IMR-90 (cell line): Measurements from ENCODE around the gene CDR2. TPM values are rescaled to one million over a fixed set of nuclear protein-coding genes. Genes with fewer than 3 reads are reported as not detected.

Experiments
- ATAC-seq: fragments of 200-7000 bp; cut with Tn5 transposase; 2 replicates; pipeline ENCODE4 v1.9.1; 2020; ENCODE audit warnings: low read depth, mild to moderate bottlenecking, moderate library complexity
- BruUV-seq: library from RNA; stranded (reverse); fragments of 400-500 nt; replicated peaks from 2 replicates; lab custom pipeline; 2021; lab: Mats Ljungman, UMichigan
- CTCF ChIA-PET: fragments of 300-600 bp; formaldehyde crosslinking; extraction: SDS; loops from one replicate; lab custom pipeline; 2021; ENCODE audit warnings: antibody characterized with exemption; lab: Yijun Ruan, JAX
- POLR2A ChIA-PET: fragments of 300-600 bp; sonication (Branson Sonifier 250); formaldehyde crosslinking; loops from one replicate; lab custom pipeline; 2022; ENCODE audit warnings: antibody characterized with exemption; ENCODE audit not compliant: unreplicated experiment; lab: Charles Lee
- DNase-seq: peaks from one replicate; pipeline ENCODE4 v3.0.0; 2013
- H2AFZ ChIP-seq: replicated peaks from 2 replicates; pipeline ENCODE3; 2013; ENCODE audit warnings: low read length, mild to moderate bottlenecking; ENCODE audit not compliant: poor library complexity
- H2AK5ac ChIP-seq: 2 replicates; pipeline ENCODE4 v1.6.1; 2013; ENCODE audit warnings: low read depth, low read length, inconsistent platforms
- H2AK9ac ChIP-seq: replicated peaks from 2 replicates; pipeline ENCODE3; 2013; ENCODE audit warnings: mild to moderate bottlenecking, low read depth, low read length, moderate library complexity; ENCODE audit not compliant: poor library complexity
- H2BK120ac ChIP-seq: 2 replicates; pipeline ENCODE4 v1.6.1; 2013; ENCODE audit warnings: low read depth, low read length, inconsistent platforms
- H2BK15ac ChIP-seq: 3 replicates; pipeline ENCODE4 v1.6.1; 2013; ENCODE audit warnings: low read depth, low read length, inconsistent platforms
- H2BK20ac ChIP-seq: 2 replicates; pipeline ENCODE4 v1.6.1; 2013; ENCODE audit warnings: low read depth, mild to moderate bottlenecking, inconsistent platforms, low read length, moderate library complexity
- H2BK5ac ChIP-seq: 2 replicates; pipeline ENCODE4 v1.6.1; 2013; ENCODE audit warnings: mild to moderate bottlenecking, low read depth, low read length, inconsistent platforms; ENCODE audit not compliant: poor library complexity, severe bottlenecking
- H3K14ac ChIP-seq: replicated peaks from 2 replicates; pipeline ENCODE4 v1.6.1; 2013; ENCODE audit warnings: low read depth, low read length, inconsistent platforms
- H3K18ac ChIP-seq: 2 replicates; pipeline ENCODE4 v1.6.1; 2013; ENCODE audit warnings: low read depth, low read length, control low read depth
- H3K23ac ChIP-seq: 2 replicates; pipeline ENCODE4 v1.6.1; 2013; ENCODE audit warnings: low read depth, low read length, inconsistent platforms
- H3K27ac ChIP-seq: 2 replicates; pipeline ENCODE4 v1.5.1; 2013; ENCODE audit warnings: mild to moderate bottlenecking, control low read depth, low read length; ENCODE audit not compliant: insufficient read depth
- H3K27me3 ChIP-seq: 2 replicates; pipeline ENCODE4 v1.6.1; 2013; ENCODE audit warnings: low read length; ENCODE audit not compliant: control insufficient read depth, insufficient read depth
- H3K36me3 ChIP-seq: 2 replicates; pipeline ENCODE4 v1.6.1; 2013; ENCODE audit warnings: low read length, mixed read lengths; ENCODE audit not compliant: control insufficient read depth, insufficient read depth
- H3K4ac ChIP-seq: 2 replicates; pipeline ENCODE4 v1.6.1; 2013; ENCODE audit warnings: low read depth, low read length, inconsistent platforms
- H3K4me1 ChIP-seq: 2 replicates; pipeline ENCODE4 v1.6.1; 2013; ENCODE audit warnings: low read length, mixed read lengths; ENCODE audit not compliant: control insufficient read depth, insufficient read depth
- H3K4me2 ChIP-seq: 2 replicates; pipeline ENCODE4 v1.6.1; 2013; ENCODE audit warnings: low read depth, mild to moderate bottlenecking, control low read depth, low read length, moderate library complexity
- H3K4me3 ChIP-seq: 2 replicates; pipeline ENCODE4 v1.5.1; 2013; ENCODE audit warnings: low read depth, mild to moderate bottlenecking, control low read depth, low read length, moderate library complexity; ENCODE audit not compliant: insufficient read depth
- H3K56ac ChIP-seq: 2 replicates; pipeline ENCODE4 v1.6.1; 2013; ENCODE audit warnings: low read length, inconsistent platforms; ENCODE audit not compliant: insufficient read depth; ENCODE audit errors: extremely low read depth
- H3K79me1 ChIP-seq, 2 experiments: 2 replicates each; pipeline ENCODE4 v1.6.1; 2013; ENCODE audit warnings: low read length in 2 of 2, inconsistent platforms in 1 of 2, low read depth in 1 of 2
- H3K9ac ChIP-seq: 2 replicates; pipeline ENCODE4 v1.6.1; 2013; ENCODE audit warnings: low read depth, low read length, control low read depth
- H3K9me1 ChIP-seq: 2 replicates; pipeline ENCODE4 v1.6.1; 2013; ENCODE audit warnings: low read length, inconsistent platforms; ENCODE audit not compliant: insufficient read depth
- H3K9me3 ChIP-seq: 2 replicates; pipeline ENCODE4 v1.6.1; 2013; ENCODE audit warnings: low read length; ENCODE audit not compliant: control insufficient read depth, insufficient read depth
- H4K20me1 ChIP-seq: 2 replicates; pipeline ENCODE4 v1.6.1; 2013; ENCODE audit warnings: low read length, inconsistent platforms; ENCODE audit not compliant: insufficient read depth
- H4K5ac ChIP-seq: 2 replicates; pipeline ENCODE4 v1.6.1; 2013; ENCODE audit warnings: mild to moderate bottlenecking, low read depth, low read length, control low read depth
- H4K8ac ChIP-seq, 2 experiments: 2 replicates each; pipeline ENCODE4 v1.6.1; 2013; ENCODE audit warnings: low read depth in 2 of 2, low read length in 2 of 2, control low read depth in 1 of 2, inconsistent platforms in 1 of 2
- H4K91ac ChIP-seq: 2 replicates; pipeline ENCODE4 v1.6.1; 2013; ENCODE audit warnings: low read depth, low read length, inconsistent platforms; ENCODE audit not compliant: insufficient read depth
- BHLHE40 ChIP-seq: fragments of 150-350 bp; IDR thresholded peaks from 2 replicates; pipeline ENCODE4 v1.6.1; 2016; ENCODE audit warnings: mild to moderate bottlenecking, low read depth, low read length
- MAZ ChIP-seq: IDR thresholded peaks from 2 replicates; pipeline ENCODE4 v1.6.1; 2012; ENCODE audit warnings: low read depth, mild to moderate bottlenecking, low read length, improper control_type of control experiment, moderate library complexity, borderline replicate concordance
- WGBS, 2 experiments: methylation state at CpG; one replicate each; pipeline versions ENCODE4 v1.1.5 to v1.1.7; 2013; ENCODE audit warnings: missing lambda C conversion rate in 2 of 2; ENCODE audit not compliant: insufficient read length in 1 of 2; ENCODE audit errors: extremely low coverage in 2 of 2; 5-methylcytosine and 5-hydroxymethylcytosine counted together
- dilution Hi-C: fragments of 300-500 bp; cut with HindIII; formaldehyde crosslinking; loops from one replicate; pipeline ENCODE4 v1.14.3; 2018; ENCODE audit warnings: low sequenced_read_pairs; ENCODE audit not compliant: unreplicated experiment
- in situ Hi-C: fragments of 300-500 bp; cut with MboI; formaldehyde crosslinking; loops from 3 replicates; pipeline ENCODE4 v1.14.3; 2019; ENCODE audit warnings: low sequenced_read_pairs, inconsistent platforms, mixed read lengths
- intact Hi-C: fragments of 100-400 bp; cut with micrococcal nuclease; formaldehyde crosslinking; loops from 2 replicates; pipeline ENCODE4 v1.10.0; 2022
- polyA plus RNA-seq, 3 experiments: library from polyadenylated mRNA; depleted of rRNA; stranded (reverse); fragments of >200 nt; gene quantifications; 2 replicates each; pipeline ENCODE4 v1.2.3, GENCODE V29; 2012; ENCODE audit warnings: low replicate concordance in 1 of 3
- total RNA-seq: library from RNA; depleted of rRNA; stranded (reverse); fragments of >200 nt; gene quantifications from 2 replicates; pipeline ENCODE4 v1.2.3, GENCODE V29; 2012

Gene CDR2
- total and polyA plus RNA-seq, 2 of the 4 experiments (the other 2 are of a cell fraction): 37.7 to 48.4 TPM

- TF ChIP-seq BHLHE40 (no peak), MAZ (no peak)
- BruUV-seq: no TSS peak
These were observed 17.3 kb downstream of the CDR2 start for GRCh38 chr16:22356930-22357634.

More at GRCh38 chr16:22356930-22357634, 17.3 kb downstream of the CDR2 start:
- in situ Hi-C loops: no loop called here
- Histone ChIP-seq H3K4me2 (no peak overlapping the region), H3K56ac (no peak overlapping the region), H4K20me1 (peaks cover 78% of the 10 kb centered on the region), H2AK5ac (no peak overlapping the region), H3K27ac (no peak overlapping the region), H2BK15ac (no peak overlapping the region), H3K27me3 (no peaks in the 10 kb centered on the region), H4K91ac (no peak overlapping the region), H3K9me3 (no peaks in the 10 kb centered on the region), H4K8ac (no peak overlapping the region), H4K5ac (no peak overlapping the region), H2AK9ac (no peak overlapping the region), H2AFZ (no peak overlapping the region), H3K14ac (no peak overlapping the region), H3K9me1 (peaks cover 17% of the 10 kb centered on the region), H3K4ac (no peak overlapping the region), H3K18ac (no peak overlapping the region), H2BK5ac (no peak overlapping the region), H3K79me1 (peaks cover 19 to 74% of the 10 kb centered on the region in 2 experiments), H3K36me3 (peaks cover 36% of the 10 kb centered on the region), H3K4me3 (no peak overlapping the region), H3K4me1 (peaks cover 15% of the 10 kb centered on the region), H3K23ac (no peak overlapping the region), H2BK20ac (no peak overlapping the region), H2BK120ac (no peak overlapping the region), H3K9ac (no peak overlapping the region)
- intact Hi-C loops: no loop called here
- POLR2A ChIA-PET: no interaction called here
- DNase-seq: no peak
- no peak for ATAC-seq
- CTCF ChIA-PET: no interaction called here
- WGBS, 2 experiments: no CpG with 5 or more reads among the region's 7 CpGs
- dilution Hi-C loops: no loop called here
